ENCODE results near the gene CPEB3.
"Not testable (repeated sequence)": the region's sequence is repeated elsewhere in the genome, so short reads cannot be mapped to it uniquely, and the experiment has no call there.

Gene CPEB3

GRCh38 chr10:92027141-92027540 is 263.7 kb downstream of the CPEB3 start:
- 89% methylated on average over 4 of the region's 4 CpGs for WGBS

GRCh38 chr10:92025340-92025739 is 265.5 kb downstream of the CPEB3 start:
- not testable (repeated sequence) for H3K4me3 ChIP-seq (ENCODE audit: insufficient read depth in 1 of 2, low read depth in 1 of 2, low read length in 2 of 2); H3K4me2 ChIP-seq (ENCODE audit: low read length, poor library complexity, severe bottlenecking); H3K79me1 ChIP-seq (replicated peaks; ENCODE audit: low read length, poor library complexity, severe bottlenecking); H3K4ac ChIP-seq (ENCODE audit: low read depth in 1 of 2, low read length in 2 of 2); DNase-seq; H4K8ac ChIP-seq (ENCODE audit: low read length); H2AFZ ChIP-seq (ENCODE audit: low read depth, low read length); H3K27ac ChIP-seq (ENCODE audit: low read length, poor library complexity, severe bottlenecking); H2BK5ac ChIP-seq (ENCODE audit: low read depth, low read length, poor library complexity, severe bottlenecking); H2BK15ac ChIP-seq (ENCODE audit: low read depth, poor library complexity, severe bottlenecking); H4K91ac ChIP-seq (ENCODE audit: low read length); H2BK12ac ChIP-seq (ENCODE audit: low read length in 2 of 2); H2AK5ac ChIP-seq (ENCODE audit: low read length, severe bottlenecking); H3K4me1 ChIP-seq (ENCODE audit: control insufficient read depth, insufficient read depth, low read depth, low read length); H3K27me3 ChIP-seq (ENCODE audit: control insufficient read depth in 1 of 2, insufficient read depth in 1 of 2, low read length in 2 of 2); H3K14ac ChIP-seq (ENCODE audit: low read length in 2 of 2); H2BK120ac ChIP-seq (ENCODE audit: low read depth, low read length); H3K9ac ChIP-seq (ENCODE audit: low read length); H3K9me3 ChIP-seq (ENCODE audit: control insufficient read depth, low read length); H3K23ac ChIP-seq (ENCODE audit: low read length in 2 of 2); H3K18ac ChIP-seq (ENCODE audit: low read depth in 1 of 2, low read length in 2 of 2)
- H3K36me3 ChIP-seq (ENCODE audit: control insufficient read depth in 1 of 2, insufficient read depth in 2 of 2, low read depth in 1 of 2, low read length in 2 of 2) = peaks cover 9 to 91% of the 10 kb centered on the region in 2 experiments
- whole genome bisulfite sequencing = 100% methylated on average over 1 of the region's 3 CpGs

More at GRCh38 chr10:92027141-92027540, 263.7 kb downstream of the CPEB3 start:
- no peaks in the 10 kb centered on the region for H3K4me1 ChIP-seq (ENCODE audit: control insufficient read depth, insufficient read depth, low read depth, low read length)
- no peak overlapping the region for H3K9ac ChIP-seq (ENCODE audit: low read length)
- H3K23ac ChIP-seq (ENCODE audit: low read length in 2 of 2) = no peak overlapping the region
- H3K79me1 ChIP-seq (replicated peaks; ENCODE audit: low read length, poor library complexity, severe bottlenecking) = peaks cover 1% of the 10 kb centered on the region
- H2AK5ac ChIP-seq (ENCODE audit: low read length, severe bottlenecking) = no peak overlapping the region
- peak; percentile 20 for DNase-seq
- H2BK120ac ChIP-seq (ENCODE audit: low read depth, low read length) = no peak overlapping the region
- no peaks in the 10 kb centered on the region for H3K27me3 ChIP-seq (ENCODE audit: control insufficient read depth in 1 of 2, insufficient read depth in 1 of 2, low read length in 2 of 2)
- no peak overlapping the region for H3K27ac ChIP-seq (ENCODE audit: low read length, poor library complexity, severe bottlenecking)
- H2BK12ac ChIP-seq (ENCODE audit: low read length in 2 of 2) = no peak overlapping the region
- H3K14ac ChIP-seq (ENCODE audit: low read length in 2 of 2) = no peak overlapping the region
- H2BK15ac ChIP-seq (ENCODE audit: low read depth, poor library complexity, severe bottlenecking) = no peak overlapping the region
- peaks cover 18 to 96% of the 10 kb centered on the region in 2 experiments for H3K36me3 ChIP-seq (ENCODE audit: control insufficient read depth in 1 of 2, insufficient read depth in 2 of 2, low read depth in 1 of 2, low read length in 2 of 2)
- H3K4ac ChIP-seq (ENCODE audit: low read depth in 1 of 2, low read length in 2 of 2) = no peak overlapping the region
- H2BK5ac ChIP-seq (ENCODE audit: low read depth, low read length, poor library complexity, severe bottlenecking) = no peak overlapping the region
- no peak overlapping the region for H4K8ac ChIP-seq (ENCODE audit: low read length)
- H3K18ac ChIP-seq (ENCODE audit: low read depth in 1 of 2, low read length in 2 of 2) = no peak overlapping the region
- no peaks in the 10 kb centered on the region for H3K9me3 ChIP-seq (ENCODE audit: control insufficient read depth, low read length)
- no peak overlapping the region for H3K4me2 ChIP-seq (ENCODE audit: low read length, poor library complexity, severe bottlenecking)
- H2AFZ ChIP-seq (ENCODE audit: low read depth, low read length) = no peak overlapping the region
- H3K4me3 ChIP-seq (ENCODE audit: insufficient read depth in 1 of 2, low read depth in 1 of 2, low read length in 2 of 2) = no peak overlapping the region
- no peak overlapping the region for H4K91ac ChIP-seq (ENCODE audit: low read length)

DNA sequence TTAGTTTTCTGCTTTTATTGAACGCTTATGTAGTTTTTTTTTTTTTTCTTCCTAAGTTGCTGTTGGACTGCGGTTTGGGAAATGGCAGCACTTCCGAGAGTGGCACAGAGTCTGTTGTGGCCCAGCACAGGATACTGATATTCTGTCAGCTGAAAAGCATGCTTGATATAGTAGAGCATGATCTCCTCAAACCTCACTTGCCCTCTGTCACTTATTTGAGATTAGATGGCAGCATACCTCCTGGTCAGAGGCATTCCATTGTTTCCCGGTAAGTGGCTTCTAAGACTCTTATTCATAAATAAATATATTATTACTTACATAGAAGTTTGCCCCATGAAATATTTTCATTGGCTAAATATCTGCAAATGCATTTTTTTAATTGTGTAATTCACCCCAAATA is 266.2 kb downstream of the CPEB3 start:
- H3K23ac ChIP-seq (ENCODE audit: low read length in 2 of 2) = no peak overlapping the region
- no peak overlapping the region for H2BK15ac ChIP-seq (ENCODE audit: low read depth, poor library complexity, severe bottlenecking)
- no peak overlapping the region for H3K27ac ChIP-seq (ENCODE audit: low read length, poor library complexity, severe bottlenecking)
- H3K4me3 ChIP-seq (ENCODE audit: insufficient read depth in 1 of 2, low read depth in 1 of 2, low read length in 2 of 2) = no peak overlapping the region
- no peaks in the 10 kb centered on the region for H3K27me3 ChIP-seq (ENCODE audit: control insufficient read depth in 1 of 2, insufficient read depth in 1 of 2, low read length in 2 of 2)
- H3K79me1 ChIP-seq (replicated peaks; ENCODE audit: low read length, poor library complexity, severe bottlenecking) = peaks cover 1% of the 10 kb centered on the region
- H2BK5ac ChIP-seq (ENCODE audit: low read depth, low read length, poor library complexity, severe bottlenecking) = no peak overlapping the region
- no peak overlapping the region for H3K9ac ChIP-seq (ENCODE audit: low read length)
- H3K4me1 ChIP-seq (ENCODE audit: control insufficient read depth, insufficient read depth, low read depth, low read length) = no peaks in the 10 kb centered on the region
- H2AFZ ChIP-seq (ENCODE audit: low read depth, low read length) = no peak overlapping the region
- H2BK120ac ChIP-seq (ENCODE audit: low read depth, low read length) = no peak overlapping the region
- no peak overlapping the region for H3K18ac ChIP-seq (ENCODE audit: low read depth in 1 of 2, low read length in 2 of 2)
- no peak overlapping the region for H3K4me2 ChIP-seq (ENCODE audit: low read length, poor library complexity, severe bottlenecking)
- H2AK5ac ChIP-seq (ENCODE audit: low read length, severe bottlenecking) = no peak overlapping the region
- peaks cover 9 to 91% of the 10 kb centered on the region in 2 experiments for H3K36me3 ChIP-seq (ENCODE audit: control insufficient read depth in 1 of 2, insufficient read depth in 2 of 2, low read depth in 1 of 2, low read length in 2 of 2)
- no peak overlapping the region for H2BK12ac ChIP-seq (ENCODE audit: low read length in 2 of 2)
- H4K8ac ChIP-seq (ENCODE audit: low read length) = no peak overlapping the region
- no peak overlapping the region for H3K4ac ChIP-seq (ENCODE audit: low read depth in 1 of 2, low read length in 2 of 2)
- DNase-seq = no peak
- no peaks in the 10 kb centered on the region for H3K9me3 ChIP-seq (ENCODE audit: control insufficient read depth, low read length)
- H3K14ac ChIP-seq (ENCODE audit: low read length in 2 of 2) = no peak overlapping the region
- WGBS = 100% methylated on average over 1 of the region's 4 CpGs
- no peak overlapping the region for H4K91ac ChIP-seq (ENCODE audit: low read length)

DNA sequence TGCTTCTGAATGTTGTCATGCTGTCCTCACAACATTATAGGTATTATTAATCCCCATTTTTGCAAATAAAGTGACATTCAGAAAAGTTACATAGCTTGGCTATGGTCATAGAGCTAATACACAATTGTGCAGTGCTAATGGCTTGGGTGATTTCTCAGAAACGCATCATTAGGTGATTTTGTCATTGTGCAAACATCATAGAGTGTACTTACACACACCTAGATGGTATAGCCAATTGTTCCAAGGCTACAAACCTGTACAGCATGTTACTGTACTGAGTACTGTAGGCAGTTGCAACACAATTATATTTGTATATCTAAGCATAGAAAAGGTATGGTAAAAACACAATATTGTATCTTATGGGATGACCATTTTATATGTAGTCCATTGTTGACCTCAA is 276.3 kb downstream of the CPEB3 start:
- no peak overlapping the region for H3K4me3 ChIP-seq (ENCODE audit: insufficient read depth in 1 of 2, low read depth in 1 of 2, low read length in 2 of 2)
- H2BK12ac ChIP-seq (ENCODE audit: low read length in 2 of 2) = no peak overlapping the region
- H3K4me2 ChIP-seq (ENCODE audit: low read length, poor library complexity, severe bottlenecking) = no peak overlapping the region
- H3K18ac ChIP-seq (ENCODE audit: low read depth in 1 of 2, low read length in 2 of 2) = no peak overlapping the region
- no peak for DNase-seq
- H3K36me3 ChIP-seq (ENCODE audit: control insufficient read depth in 1 of 2, insufficient read depth in 2 of 2, low read depth in 1 of 2, low read length in 2 of 2) = peaks cover 7 to 76% of the 10 kb centered on the region in 2 experiments
- no peak overlapping the region for H3K14ac ChIP-seq (ENCODE audit: low read length in 2 of 2)
- H3K27ac ChIP-seq (ENCODE audit: low read length, poor library complexity, severe bottlenecking) = no peak overlapping the region
- no peak overlapping the region for H2AK5ac ChIP-seq (ENCODE audit: low read length, severe bottlenecking)
- no peak overlapping the region for H2BK120ac ChIP-seq (ENCODE audit: low read depth, low read length)
- peaks cover 7% of the 10 kb centered on the region for H3K79me1 ChIP-seq (replicated peaks; ENCODE audit: low read length, poor library complexity, severe bottlenecking)
- no peaks in the 10 kb centered on the region for H3K27me3 ChIP-seq (ENCODE audit: control insufficient read depth in 1 of 2, insufficient read depth in 1 of 2, low read length in 2 of 2)
- H3K23ac ChIP-seq (ENCODE audit: low read length in 2 of 2) = no peak overlapping the region
- no peaks in the 10 kb centered on the region for H3K4me1 ChIP-seq (ENCODE audit: control insufficient read depth, insufficient read depth, low read depth, low read length)
- no peak overlapping the region for H3K4ac ChIP-seq (ENCODE audit: low read depth in 1 of 2, low read length in 2 of 2)
- no peak overlapping the region for H4K91ac ChIP-seq (ENCODE audit: low read length)
- H4K8ac ChIP-seq (ENCODE audit: low read length) = no peak overlapping the region
- no peak overlapping the region for H3K9ac ChIP-seq (ENCODE audit: low read length)
- no peak overlapping the region for H2AFZ ChIP-seq (ENCODE audit: low read depth, low read length)
- no peak overlapping the region for H2BK15ac ChIP-seq (ENCODE audit: low read depth, poor library complexity, severe bottlenecking)
- no CpG with 5 or more reads among the region's 1 CpG for WGBS
- H2BK5ac ChIP-seq (ENCODE audit: low read depth, low read length, poor library complexity, severe bottlenecking) = no peak overlapping the region
- no peaks in the 10 kb centered on the region for H3K9me3 ChIP-seq (ENCODE audit: control insufficient read depth, low read length)

Measured in mesenchymal stem cell (in vitro differentiated cells and primary cell).